ENCODE measurements around the gene MMP24.
A peak's percentile ranks its signal among the peaks of the same experiment; 100 is the strongest.

Gene MMP24

GRCh38 chr20:35300469-35301262 is 74.2 kb downstream of the MMP24 start:
- Histone ChIP-seq H3K9ac (ENCODE audit: low read depth in 1 of 2, low read length in 2 of 2) (no peak overlapping the region), H3K4me1 (ENCODE audit: control insufficient read depth in 1 of 2, insufficient read depth in 2 of 2, low read length in 2 of 2) (peaks cover 3 to 9% of the 10 kb centered on the region in 2 donors), H3K36me3 (ENCODE audit: control insufficient read depth in 1 of 2, insufficient read depth in 2 of 2, low read length in 2 of 2) (peaks cover 0 to 7% of the 10 kb centered on the region in 2 donors), H3K27ac (ENCODE audit: low read depth, low read length) (no peak overlapping the region), H3K27me3 (ENCODE audit: control insufficient read depth in 1 of 2, insufficient read depth in 2 of 2, low read length in 2 of 2) (peaks cover 0 to 2% of the 10 kb centered on the region in 2 donors), H3K9me3 (ENCODE audit: control insufficient read depth in 1 of 2, low read length in 2 of 2) (no peaks in the 10 kb centered on the region), H3K4me3 (ENCODE audit: low read depth in 1 of 2, low read length in 2 of 2) (no peak overlapping the region)

GRCh38 chr20:35301426-35301825 is 74.9 kb downstream of the MMP24 start:
- no peak overlapping the region for H3K27ac ChIP-seq (ENCODE audit: low read depth, low read length)
- peaks cover 0 to 2% of the 10 kb centered on the region in 2 donors for H3K27me3 ChIP-seq (ENCODE audit: control insufficient read depth in 1 of 2, insufficient read depth in 2 of 2, low read length in 2 of 2)
- peaks cover 7 to 17% of the 10 kb centered on the region in 2 donors for H3K4me1 ChIP-seq (ENCODE audit: control insufficient read depth in 1 of 2, insufficient read depth in 2 of 2, low read length in 2 of 2)
- H3K36me3 ChIP-seq (ENCODE audit: control insufficient read depth in 1 of 2, insufficient read depth in 2 of 2, low read length in 2 of 2) = peaks cover 5 to 7% of the 10 kb centered on the region in 2 donors
- H3K9ac ChIP-seq (ENCODE audit: low read depth in 1 of 2, low read length in 2 of 2) = no peak overlapping the region
- H3K9me3 ChIP-seq (ENCODE audit: control insufficient read depth in 1 of 2, low read length in 2 of 2) = no peaks in the 10 kb centered on the region
- no peak overlapping the region for H3K4me3 ChIP-seq (ENCODE audit: low read depth in 1 of 2, low read length in 2 of 2)

DNA sequence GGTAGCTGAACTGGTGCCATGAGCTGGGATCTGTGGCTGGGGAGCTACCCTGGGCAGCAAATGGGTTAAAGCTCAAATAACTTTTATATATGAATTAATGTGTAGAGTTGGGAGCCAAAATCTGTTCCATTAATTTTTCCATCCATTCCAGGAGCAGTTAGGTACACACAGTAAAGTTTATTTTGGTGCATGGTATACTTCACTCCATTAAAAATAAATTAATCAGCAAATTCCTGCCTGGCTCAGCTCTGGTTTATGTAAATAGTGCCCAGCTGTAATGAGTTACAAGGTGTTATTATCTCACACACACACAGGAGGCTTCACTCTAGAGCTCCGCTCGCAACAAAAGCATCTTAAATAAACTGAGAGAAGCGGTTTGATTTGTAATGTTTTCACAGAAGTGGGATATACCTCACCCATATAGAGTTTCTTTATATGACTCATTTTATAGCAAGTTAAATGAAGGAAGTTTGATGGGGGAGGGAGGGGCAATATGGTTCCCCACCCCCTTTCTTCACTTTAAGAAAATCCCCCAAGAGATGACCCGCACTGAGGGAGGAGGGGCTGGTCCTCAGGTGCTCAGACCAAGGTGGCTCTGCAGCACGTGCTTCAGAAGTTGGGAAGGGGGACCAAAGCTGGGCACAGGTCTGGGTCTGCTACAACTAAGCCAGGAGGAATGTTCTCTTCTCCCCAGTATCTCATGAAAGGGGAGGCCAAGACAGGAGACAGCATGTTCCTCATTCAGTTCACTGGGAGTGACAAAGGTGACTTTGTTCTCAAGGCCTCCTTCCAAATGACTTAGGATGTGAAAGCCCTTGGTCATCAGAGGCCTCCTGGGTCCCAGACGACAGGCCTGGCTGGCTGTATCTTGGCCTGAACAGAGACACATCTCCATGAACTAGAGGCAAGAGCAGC is 76.2 kb downstream of the MMP24 start:
- Histone ChIP-seq H3K27ac (ENCODE audit: low read depth, low read length) (no peak overlapping the region), H3K9ac (ENCODE audit: low read depth in 1 of 2, low read length in 2 of 2) (no peak overlapping the region), H3K27me3 (ENCODE audit: control insufficient read depth in 1 of 2, insufficient read depth in 2 of 2, low read length in 2 of 2) (no peaks in the 10 kb centered on the region), H3K36me3 (ENCODE audit: control insufficient read depth in 1 of 2, insufficient read depth in 2 of 2, low read length in 2 of 2) (peaks cover 7% of the 10 kb centered on the region in 2 donors), H3K9me3 (ENCODE audit: control insufficient read depth in 1 of 2, low read length in 2 of 2) (no peaks in the 10 kb centered on the region), H3K4me3 (ENCODE audit: low read depth in 1 of 2, low read length in 2 of 2) (no peak overlapping the region), H3K4me1 (ENCODE audit: control insufficient read depth in 1 of 2, insufficient read depth in 2 of 2, low read length in 2 of 2) (peaks cover 7 to 28% of the 10 kb centered on the region in 2 donors)

- H3K9ac ChIP-seq (ENCODE audit: low read depth in 1 of 2, low read length in 2 of 2) = no peak overlapping the region
- H3K4me1 ChIP-seq (ENCODE audit: control insufficient read depth in 1 of 2, insufficient read depth in 2 of 2, low read length in 2 of 2) = peaks cover 7 to 29% of the 10 kb centered on the region in 2 donors
- H3K27ac ChIP-seq (ENCODE audit: low read depth, low read length) = no peak overlapping the region
- no peaks in the 10 kb centered on the region for H3K27me3 ChIP-seq (ENCODE audit: control insufficient read depth in 1 of 2, insufficient read depth in 2 of 2, low read length in 2 of 2)
- no peak overlapping the region for H3K4me3 ChIP-seq (ENCODE audit: low read depth in 1 of 2, low read length in 2 of 2)
- peaks cover 7 to 9% of the 10 kb centered on the region in 2 donors for H3K36me3 ChIP-seq (ENCODE audit: control insufficient read depth in 1 of 2, insufficient read depth in 2 of 2, low read length in 2 of 2)
- H3K9me3 ChIP-seq (ENCODE audit: control insufficient read depth in 1 of 2, low read length in 2 of 2) = no peaks in the 10 kb centered on the region
These were observed 76.9 kb downstream of the MMP24 start for GRCh38 chr20:35303382-35303734.

- Histone ChIP-seq H3K27me3 (ENCODE audit: control insufficient read depth in 1 of 2, insufficient read depth in 2 of 2, low read length in 2 of 2) (no peaks in the 10 kb centered on the region), H3K27ac (ENCODE audit: low read depth, low read length) (no peak overlapping the region), H3K4me3 (ENCODE audit: low read depth in 1 of 2, low read length in 2 of 2) (no peak overlapping the region), H3K9ac (ENCODE audit: low read depth in 1 of 2, low read length in 2 of 2) (peak overlapping the region in 1 of 2 donors; percentile 7), H3K36me3 (ENCODE audit: control insufficient read depth in 1 of 2, insufficient read depth in 2 of 2, low read length in 2 of 2) (peaks cover 7 to 12% of the 10 kb centered on the region in 2 donors), H3K9me3 (ENCODE audit: control insufficient read depth in 1 of 2, low read length in 2 of 2) (no peaks in the 10 kb centered on the region), H3K4me1 (ENCODE audit: control insufficient read depth in 1 of 2, insufficient read depth in 2 of 2, low read length in 2 of 2) (peaks cover 7 to 29% of the 10 kb centered on the region in 2 donors)
These were observed 77.4 kb downstream of the MMP24 start for GRCh38 chr20:35303735-35304491.

- H3K27ac ChIP-seq (ENCODE audit: low read depth, low read length) = no peak overlapping the region
- H3K9me3 ChIP-seq (ENCODE audit: control insufficient read depth in 1 of 2, low read length in 2 of 2) = no peaks in the 10 kb centered on the region
- H3K27me3 ChIP-seq (ENCODE audit: control insufficient read depth in 1 of 2, insufficient read depth in 2 of 2, low read length in 2 of 2) = no peaks in the 10 kb centered on the region
- H3K4me3 ChIP-seq (ENCODE audit: low read depth in 1 of 2, low read length in 2 of 2) = no peak overlapping the region
- peaks cover 7 to 29% of the 10 kb centered on the region in 2 donors for H3K4me1 ChIP-seq (ENCODE audit: control insufficient read depth in 1 of 2, insufficient read depth in 2 of 2, low read length in 2 of 2)
- H3K36me3 ChIP-seq (ENCODE audit: control insufficient read depth in 1 of 2, insufficient read depth in 2 of 2, low read length in 2 of 2) = peaks cover 7 to 21% of the 10 kb centered on the region in 2 donors
- H3K9ac ChIP-seq (ENCODE audit: low read depth in 1 of 2, low read length in 2 of 2) = peak overlapping the region in 1 of 2 donors; percentile 24
These were observed 78.5 kb downstream of the MMP24 start for GRCh38 chr20:35304956-35305355.

DNA sequence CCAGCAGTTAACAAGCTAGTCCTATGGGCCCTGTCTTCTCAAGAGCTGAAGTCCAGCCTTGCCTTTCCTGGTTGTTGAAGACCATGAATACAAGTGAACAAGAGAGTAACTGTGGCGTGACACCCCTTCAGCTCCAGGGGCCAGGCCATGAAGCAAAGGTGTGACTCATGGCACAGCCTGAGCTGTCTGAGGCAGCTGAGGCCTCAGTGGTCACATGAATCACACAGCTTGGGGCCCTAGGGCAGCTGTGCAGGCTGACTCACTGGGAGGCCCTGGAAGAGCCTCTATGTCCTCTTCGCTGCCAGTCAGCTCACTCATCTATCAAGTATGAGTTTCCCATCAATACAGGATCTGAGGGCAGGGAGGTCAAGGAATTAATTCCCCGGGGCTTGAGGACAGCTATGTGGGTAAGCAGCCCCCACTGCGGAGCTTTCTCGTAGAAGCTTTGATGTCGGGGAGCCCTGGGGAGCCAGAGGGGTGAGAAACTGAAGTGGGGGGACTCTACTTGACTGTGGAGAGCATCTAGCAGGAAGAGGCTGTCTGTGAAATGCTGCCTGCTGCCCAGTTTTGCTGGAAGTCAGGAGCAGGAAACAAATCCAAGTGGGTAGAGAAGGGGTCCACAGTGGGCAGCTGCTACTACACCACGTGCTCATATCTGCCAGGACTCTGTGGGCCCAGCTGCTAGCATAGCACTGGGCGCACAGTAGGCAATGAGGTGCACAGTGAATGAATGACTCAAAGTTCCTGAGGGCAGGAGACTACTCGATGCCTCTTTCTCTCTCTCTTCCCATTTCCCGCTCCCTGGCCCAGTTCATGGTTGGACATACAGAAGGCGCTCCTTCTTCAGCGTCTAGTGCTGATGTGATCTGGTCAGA is 79.4 kb downstream of the MMP24 start:
- H3K9me3 ChIP-seq (ENCODE audit: control insufficient read depth in 1 of 2, low read length in 2 of 2) = no peaks in the 10 kb centered on the region
- H3K4me3 ChIP-seq (ENCODE audit: low read depth in 1 of 2, low read length in 2 of 2) = no peak overlapping the region
- H3K27ac ChIP-seq (ENCODE audit: low read depth, low read length) = no peak overlapping the region
- H3K27me3 ChIP-seq (ENCODE audit: control insufficient read depth in 1 of 2, insufficient read depth in 2 of 2, low read length in 2 of 2) = no peaks in the 10 kb centered on the region
- H3K36me3 ChIP-seq (ENCODE audit: control insufficient read depth in 1 of 2, insufficient read depth in 2 of 2, low read length in 2 of 2) = peaks cover 7 to 21% of the 10 kb centered on the region in 2 donors
- H3K4me1 ChIP-seq (ENCODE audit: control insufficient read depth in 1 of 2, insufficient read depth in 2 of 2, low read length in 2 of 2) = peaks cover 7 to 29% of the 10 kb centered on the region in 2 donors
- H3K9ac ChIP-seq (ENCODE audit: low read depth in 1 of 2, low read length in 2 of 2) = peak overlapping the region in 1 of 2 donors; percentile 24

DNA sequence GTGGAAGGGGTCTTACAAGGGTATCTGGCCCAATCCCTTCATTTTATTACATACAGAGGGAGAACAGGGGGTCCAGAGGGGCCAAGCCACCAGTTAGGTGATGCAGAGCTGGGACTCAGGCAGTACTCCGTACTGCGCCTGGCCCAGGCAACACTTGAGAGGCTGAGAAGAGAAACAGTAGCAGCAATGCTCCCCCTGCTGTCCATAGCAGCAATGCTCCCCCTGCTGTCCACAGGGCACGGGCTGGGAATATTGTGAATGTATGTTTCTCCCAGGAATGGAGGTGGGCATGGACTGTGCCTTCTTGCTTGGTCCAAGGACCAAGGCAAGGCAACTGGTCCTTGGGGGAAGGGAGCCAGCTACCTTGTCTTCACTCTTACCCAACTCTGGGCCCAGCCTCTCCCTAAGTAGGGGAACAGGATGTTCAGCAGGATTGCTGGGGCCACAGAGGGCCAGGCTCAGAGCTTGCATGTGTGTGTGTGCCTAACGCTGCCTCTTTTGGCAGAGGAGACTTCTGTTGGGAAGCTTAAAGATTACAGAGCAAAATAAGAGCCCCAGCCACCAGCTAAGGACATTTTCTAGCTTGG is 80.5 kb downstream of the MMP24 start:
- H3K9ac ChIP-seq (ENCODE audit: low read depth in 1 of 2, low read length in 2 of 2) = no peak overlapping the region
- no peaks in the 10 kb centered on the region for H3K9me3 ChIP-seq (ENCODE audit: control insufficient read depth in 1 of 2, low read length in 2 of 2)
- H3K36me3 ChIP-seq (ENCODE audit: control insufficient read depth in 1 of 2, insufficient read depth in 2 of 2, low read length in 2 of 2) = peaks cover 7 to 21% of the 10 kb centered on the region in 2 donors
- no peak overlapping the region for H3K4me3 ChIP-seq (ENCODE audit: low read depth in 1 of 2, low read length in 2 of 2)
- peak overlapping the region; percentile 15 for H3K27ac ChIP-seq (ENCODE audit: low read depth, low read length)
- peaks cover 7 to 29% of the 10 kb centered on the region in 2 donors for H3K4me1 ChIP-seq (ENCODE audit: control insufficient read depth in 1 of 2, insufficient read depth in 2 of 2, low read length in 2 of 2)
- H3K27me3 ChIP-seq (ENCODE audit: control insufficient read depth in 1 of 2, insufficient read depth in 2 of 2, low read length in 2 of 2) = no peaks in the 10 kb centered on the region

All from duodenal mucosa (tissue), 2 donors.